ENCODE data around the gene WDR5.

GRCh38 chr9:134174073-134174449 lies 38.2 kb downstream of the WDR5 start:
- no peak for TF ChIP-seq CTCF (conservative IDR thresholded peaks at IDR 0.05; ENCODE audit: low read depth, low read length)
- no peak for TF ChIP-seq EZH2 (IDR thresholded peaks at IDR 0.05; ENCODE audit: borderline replicate concordance, low read depth, low read length, poor library complexity, severe bottlenecking)

All from A673 (cell line).